Keratinocyte (primary cell): ENCODE data around the gene BRSK1.

Experiments used
- CTCF ChIP-seq, 3 experiments: IDR thresholded peaks in 1 of 3; conservative IDR thresholded peaks in 1 of 3; optimal IDR thresholded peaks in 1 of 3; 2 replicates in 2 of 3; 3 replicates in 1 of 3; pipeline versions ENCODE3 to v1.5.1; 2011; ENCODE audit warnings: low read length in 3 of 3, mild to moderate bottlenecking in 3 of 3, moderate library complexity in 2 of 3, control low read depth in 1 of 3, inconsistent platforms in 1 of 3; ENCODE audit not compliant: insufficient read depth in 2 of 3; ENCODE audit errors: extremely low read depth in 1 of 3
- EZH2 ChIP-seq: IDR thresholded peaks from one replicate; pipeline ENCODE4 v1.6.1; 2012; ENCODE audit warnings: inconsistent platforms, mild to moderate bottlenecking, low read length, moderate library complexity

GRCh38 chr19:55247621-55248099 lies 36.1 kb upstream of the BRSK1 start:
- TF ChIP-seq CTCF (optimal IDR thresholded peaks at IDR 0.05 in 1 of 3, IDR thresholded peaks at IDR 0.05 in 1 of 3, conservative IDR thresholded peaks at IDR 0.05 in 1 of 3; ENCODE audit: extremely low read depth in 1 of 3, insufficient read depth in 2 of 3, low read length in 3 of 3) (no peak), EZH2 (no peak)
